Fibroblast of pulmonary artery (primary cell): ENCODE results near the gene FRMD4B.

Experiments
- DNase-seq: peaks from one replicate; pipeline ENCODE4 v3.0.0-alpha.2; 2010; ENCODE audit warnings: low read depth
- H3K4me3 ChIP-seq: replicated peaks from 2 replicates; pipeline ENCODE4 v1.5.1; 2011; ENCODE audit warnings: low read depth, mild to moderate bottlenecking, control low read depth, low read length, moderate library complexity
- TF ChIP-seq, protein P1 (sequence below): IDR thresholded peaks from 2 replicates; pipeline ENCODE4 v1.5.1; 2011; ENCODE audit warnings: mild to moderate bottlenecking, control low read depth, low read length, inconsistent platforms; ENCODE audit errors: missing control alignments

The FRMD4B gene

GRCh38 chr3:69216981-69217380 is 168.9 kb downstream of the FRMD4B start:
- H3K4me3 ChIP-seq = no peak overlapping the region
- TF ChIP-seq, protein P1, sequence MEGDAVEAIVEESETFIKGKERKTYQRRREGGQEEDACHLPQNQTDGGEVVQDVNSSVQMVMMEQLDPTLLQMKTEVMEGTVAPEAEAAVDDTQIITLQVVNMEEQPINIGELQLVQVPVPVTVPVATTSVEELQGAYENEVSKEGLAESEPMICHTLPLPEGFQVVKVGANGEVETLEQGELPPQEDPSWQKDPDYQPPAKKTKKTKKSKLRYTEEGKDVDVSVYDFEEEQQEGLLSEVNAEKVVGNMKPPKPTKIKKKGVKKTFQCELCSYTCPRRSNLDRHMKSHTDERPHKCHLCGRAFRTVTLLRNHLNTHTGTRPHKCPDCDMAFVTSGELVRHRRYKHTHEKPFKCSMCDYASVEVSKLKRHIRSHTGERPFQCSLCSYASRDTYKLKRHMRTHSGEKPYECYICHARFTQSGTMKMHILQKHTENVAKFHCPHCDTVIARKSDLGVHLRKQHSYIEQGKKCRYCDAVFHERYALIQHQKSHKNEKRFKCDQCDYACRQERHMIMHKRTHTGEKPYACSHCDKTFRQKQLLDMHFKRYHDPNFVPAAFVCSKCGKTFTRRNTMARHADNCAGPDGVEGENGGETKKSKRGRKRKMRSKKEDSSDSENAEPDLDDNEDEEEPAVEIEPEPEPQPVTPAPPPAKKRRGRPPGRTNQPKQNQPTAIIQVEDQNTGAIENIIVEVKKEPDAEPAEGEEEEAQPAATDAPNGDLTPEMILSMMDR = no peak
- no peak for DNase-seq

DNA sequence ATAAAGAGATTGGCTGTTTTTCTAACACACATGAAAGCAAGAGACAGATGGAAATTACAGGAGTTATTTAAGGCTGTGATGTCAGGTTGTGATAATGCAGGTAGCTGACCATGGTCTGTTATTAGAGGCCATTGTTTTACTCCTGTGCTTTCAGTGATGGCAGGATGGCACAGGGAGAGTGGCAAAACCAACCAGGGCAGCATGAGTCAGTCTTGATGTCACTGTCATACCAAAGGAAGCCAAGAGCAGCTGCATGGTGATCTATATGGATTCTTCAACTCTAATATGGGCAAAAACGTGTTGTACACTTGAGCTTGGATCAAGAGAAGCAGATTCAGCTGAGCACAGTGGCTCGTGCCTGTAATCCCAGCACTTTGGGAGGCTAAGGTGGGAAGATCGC is 171.6 kb downstream of the FRMD4B start:
- TF ChIP-seq, protein P1 = no peak
- no peak overlapping the region for H3K4me3 ChIP-seq
- DNase-seq = no peak

- TF ChIP-seq, protein P1 = no peak
- H3K4me3 ChIP-seq = no peak overlapping the region
- DNase-seq = peak; percentile 87
Observed at GRCh38 chr3:69212411-69213160, 173.3 kb downstream of the FRMD4B start.

DNA sequence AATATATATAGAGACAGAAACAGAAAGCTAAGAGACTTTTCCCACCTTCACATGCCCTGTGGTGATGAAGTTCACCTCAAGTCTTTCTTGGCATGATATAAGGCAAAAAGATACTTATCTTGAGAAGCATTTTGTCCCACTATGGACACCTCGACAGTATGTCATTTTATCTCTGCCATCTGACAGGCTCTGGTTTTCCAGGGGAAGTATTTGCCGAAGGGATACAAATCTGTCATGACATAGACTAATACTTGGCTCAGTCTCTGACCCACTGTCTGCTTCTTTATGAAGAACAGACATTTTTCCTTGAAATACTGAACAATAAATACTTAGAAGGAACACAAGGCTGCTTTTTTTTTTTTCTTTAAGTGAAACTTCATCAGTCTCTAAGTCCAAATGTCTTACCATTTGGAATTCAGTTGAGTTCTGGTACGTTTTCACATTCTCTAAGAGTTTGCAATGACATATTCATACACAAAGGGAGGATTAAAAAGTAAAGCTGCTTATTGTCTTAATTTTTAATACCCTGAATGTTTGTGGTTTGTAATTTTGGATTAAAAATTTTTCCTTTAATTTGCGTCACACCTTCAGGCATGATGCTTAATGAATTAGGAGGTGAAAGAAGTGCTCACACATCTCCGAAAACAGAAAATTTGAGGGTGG is 175.7 kb downstream of the FRMD4B start:
- TF ChIP-seq, protein P1 = no peak
- no peak overlapping the region for H3K4me3 ChIP-seq
- DNase-seq = no peak

- no peak for DNase-seq
- TF ChIP-seq, protein P1 = no peak
- H3K4me3 ChIP-seq = no peak overlapping the region
Observed at GRCh38 chr3:69209413-69209812, 176.5 kb downstream of the FRMD4B start.

- DNase-seq = no peak
- TF ChIP-seq, protein P1 = no peak
- no peak overlapping the region for H3K4me3 ChIP-seq
Observed at GRCh38 chr3:69207031-69207430, 178.9 kb downstream of the FRMD4B start.

- TF ChIP-seq, protein P1 = no peak
- no peak overlapping the region for H3K4me3 ChIP-seq
- no peak for DNase-seq
Observed at GRCh38 chr3:69205385-69205784, 180.5 kb downstream of the FRMD4B start.
